ENCODE data around the gene MAP3K20.

The MAP3K20 gene

DNA sequence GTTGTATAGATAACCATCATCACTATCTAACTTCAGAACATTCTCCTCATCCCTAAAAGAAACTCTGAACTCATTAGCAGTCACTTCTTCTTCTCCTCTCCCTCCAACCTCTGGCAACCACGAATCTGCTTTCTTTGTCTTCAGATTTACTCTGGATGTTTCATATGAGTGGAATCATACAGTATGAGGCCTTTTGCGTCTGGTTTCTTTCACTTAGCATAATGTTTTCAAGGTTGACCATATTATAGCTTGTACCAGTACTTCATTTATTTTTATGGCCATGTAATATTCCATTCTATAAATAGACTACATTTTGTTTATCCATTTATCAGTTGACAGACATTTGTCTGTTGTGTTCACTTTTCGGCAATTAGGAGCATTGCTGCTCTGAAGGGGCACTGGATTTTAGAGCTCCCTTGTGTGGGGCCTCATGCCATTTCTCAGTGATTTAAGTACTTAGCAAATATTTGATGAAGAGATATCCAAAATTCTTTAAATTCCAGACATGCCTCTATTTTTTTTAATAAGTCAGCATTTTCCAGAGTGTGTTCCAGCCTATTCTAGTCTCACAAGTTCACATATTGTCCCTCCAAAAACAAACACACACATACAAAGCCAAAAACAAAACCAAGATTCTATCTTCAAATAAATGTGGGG is 22.5 kb upstream of the MAP3K20 start:
- H3K27me3 ChIP-seq (replicated peaks) = no peaks in the 10 kb centered on the region
- no peak for DNase-seq
- in situ Hi-C loops (cut with HindIII; ENCODE audit: low pct_ligation_motif_present, low sequenced_read_pairs) = no loop called here
- TF ChIP-seq CTCF (IDR thresholded peaks at IDR 0.05; ENCODE audit: low read depth, low read length, missing control alignments) = no peak
- H3K36me3 ChIP-seq (replicated peaks) = no peaks in the 10 kb centered on the region
- no peak overlapping the region for H3K4me3 ChIP-seq (ENCODE audit: low read depth, low read length)
- no peak overlapping the region for H3K27ac ChIP-seq

DNA sequence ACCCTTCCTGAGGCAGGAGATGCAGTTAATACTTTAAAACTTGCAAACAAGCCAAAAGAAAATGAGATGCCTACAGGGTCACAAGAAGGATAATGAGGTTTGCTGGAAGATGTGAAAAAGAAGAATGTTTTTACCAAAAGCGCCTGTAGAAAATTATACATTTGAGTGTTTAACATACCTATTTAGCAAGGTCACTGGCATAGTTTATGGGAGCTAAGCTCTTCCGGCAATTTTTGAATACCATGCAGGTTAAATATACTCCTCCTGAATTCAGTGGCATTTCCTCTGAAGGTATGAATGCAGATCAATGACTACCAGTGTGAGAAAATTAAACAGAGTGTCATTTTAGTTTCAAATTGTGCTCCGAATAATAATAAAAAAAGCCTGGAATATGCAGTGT is 21.2 kb upstream of the MAP3K20 start:
- TF ChIP-seq CTCF (IDR thresholded peaks at IDR 0.05; ENCODE audit: low read depth, low read length, missing control alignments) = no peak
- in situ Hi-C loops (cut with HindIII; ENCODE audit: low pct_ligation_motif_present, low sequenced_read_pairs) = no loop called here
- no peaks in the 10 kb centered on the region for H3K27me3 ChIP-seq (replicated peaks)
- no peak for DNase-seq
- H3K4me3 ChIP-seq (ENCODE audit: low read depth, low read length) = no peak overlapping the region
- H3K36me3 ChIP-seq (replicated peaks) = no peaks in the 10 kb centered on the region
- peak overlapping the region; percentile 4 for H3K27ac ChIP-seq

DNA sequence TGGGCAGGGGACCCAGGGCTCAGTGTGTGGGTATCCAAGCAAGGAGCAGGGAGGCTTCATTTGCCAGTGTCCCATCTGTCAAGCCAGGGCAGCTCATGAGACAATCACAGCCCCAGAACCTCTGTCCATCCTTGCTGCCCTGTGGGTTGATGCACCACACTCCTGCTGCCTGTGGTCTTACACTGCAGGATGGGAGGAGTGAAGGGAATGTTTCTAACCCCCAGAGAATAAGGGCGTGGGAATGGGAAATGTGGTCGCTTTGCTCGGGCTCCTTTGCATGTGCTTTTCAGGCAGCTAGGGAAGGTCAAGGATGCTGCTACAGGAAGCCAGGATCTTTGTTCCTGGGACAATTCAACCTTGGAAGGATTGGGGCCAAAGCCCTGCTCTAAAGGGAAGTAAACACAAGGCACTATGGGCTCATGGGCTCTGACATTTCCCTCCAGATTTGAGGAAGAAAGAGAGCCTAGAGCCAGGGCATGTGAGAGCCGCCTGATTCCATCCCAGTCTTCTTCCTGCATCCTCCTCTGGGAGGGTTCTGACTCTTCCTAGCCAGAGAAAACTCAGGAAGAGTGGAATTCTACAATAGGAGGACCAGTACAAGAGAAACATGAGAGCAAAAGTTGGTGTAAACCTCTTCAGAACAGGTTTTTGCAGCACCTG is 18.8 kb upstream of the MAP3K20 start:
- Histone ChIP-seq H3K36me3 (replicated peaks) (no peaks in the 10 kb centered on the region), H3K27me3 (replicated peaks) (no peaks in the 10 kb centered on the region), H3K27ac (no peak overlapping the region), H3K4me3 (ENCODE audit: low read depth, low read length) (no peak overlapping the region)
- no peak for DNase-seq
- no peak for TF ChIP-seq CTCF (IDR thresholded peaks at IDR 0.05; ENCODE audit: low read depth, low read length, missing control alignments)
- in situ Hi-C loops (cut with HindIII; ENCODE audit: low pct_ligation_motif_present, low sequenced_read_pairs) = no loop called here

DNA sequence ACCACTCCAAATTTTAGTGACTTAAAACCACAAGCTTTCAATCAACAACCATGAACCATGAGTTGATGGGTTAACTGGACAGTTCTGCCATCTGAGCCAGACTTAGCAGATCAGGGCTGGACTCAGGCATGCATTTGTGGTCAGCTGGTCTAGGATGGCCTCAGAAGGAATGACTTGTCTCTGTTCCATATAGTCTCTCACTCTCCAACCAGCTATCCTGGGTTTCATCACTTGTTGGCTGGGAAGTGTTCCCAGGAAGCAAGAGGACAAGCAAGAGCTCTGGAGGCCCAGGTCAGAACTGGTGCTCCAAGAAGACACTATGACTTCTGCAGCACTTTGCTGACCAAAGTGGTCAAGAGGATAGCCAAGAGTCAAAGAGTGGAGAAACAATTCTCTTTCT is 17.5 kb upstream of the MAP3K20 start:
- Histone ChIP-seq H3K27me3 (replicated peaks) (no peaks in the 10 kb centered on the region), H3K36me3 (replicated peaks) (no peaks in the 10 kb centered on the region), H3K27ac (no peak overlapping the region), H3K4me3 (ENCODE audit: low read depth, low read length) (no peak overlapping the region)
- TF ChIP-seq CTCF (IDR thresholded peaks at IDR 0.05; ENCODE audit: low read depth, low read length, missing control alignments) = no peak
- DNase-seq = no peak
- in situ Hi-C loops (cut with HindIII; ENCODE audit: low pct_ligation_motif_present, low sequenced_read_pairs) = no loop called here

GRCh38 chr2:173058673-173059072 is 17.0 kb upstream of the MAP3K20 start:
- Histone ChIP-seq H3K27ac (no peak overlapping the region), H3K36me3 (replicated peaks) (no peaks in the 10 kb centered on the region), H3K4me3 (ENCODE audit: low read depth, low read length) (no peak overlapping the region), H3K27me3 (replicated peaks) (no peaks in the 10 kb centered on the region)
- no peak for TF ChIP-seq CTCF (IDR thresholded peaks at IDR 0.05; ENCODE audit: low read depth, low read length, missing control alignments)
- in situ Hi-C loops (cut with HindIII; ENCODE audit: low pct_ligation_motif_present, low sequenced_read_pairs) = no loop called here
- no peak for DNase-seq

GRCh38 chr2:173059292-173059691 is 16.4 kb upstream of the MAP3K20 start:
- no peak overlapping the region for H3K4me3 ChIP-seq (ENCODE audit: low read depth, low read length)
- H3K36me3 ChIP-seq (replicated peaks) = no peaks in the 10 kb centered on the region
- DNase-seq = no peak
- H3K27ac ChIP-seq = no peak overlapping the region
- no peaks in the 10 kb centered on the region for H3K27me3 ChIP-seq (replicated peaks)
- in situ Hi-C loops (cut with HindIII; ENCODE audit: low pct_ligation_motif_present, low sequenced_read_pairs) = no loop called here
- TF ChIP-seq CTCF (IDR thresholded peaks at IDR 0.05; ENCODE audit: low read depth, low read length, missing control alignments) = no peak

Data from brain microvascular endothelial cell (primary cell).